IMR-90 (cell line): ENCODE results near the gene SKP1.

ENCODE experiments used
- BHLHE40 ChIP-seq: fragments of 150-350 bp; IDR thresholded peaks from 2 replicates; pipeline ENCODE4 v1.6.1; 2016; ENCODE audit warnings: mild to moderate bottlenecking, low read depth, low read length
- CTCF ChIP-seq: conservative IDR thresholded peaks from 2 replicates; pipeline ENCODE4 v1.5.1; 2012; ENCODE audit warnings: mild to moderate bottlenecking, low read depth, low read length, improper control_type of control experiment
- RCOR1 ChIP-seq: IDR thresholded peaks from 2 replicates; pipeline ENCODE4 v1.6.1; 2012; ENCODE audit warnings: mild to moderate bottlenecking, low read length, improper control_type of control experiment; ENCODE audit not compliant: insufficient replicate concordance

GRCh38 chr5:134138416-134139376 lies 38.1 kb downstream of the SKP1 start:
- no peak for TF ChIP-seq CTCF
- no peak for TF ChIP-seq RCOR1
- no peak for TF ChIP-seq BHLHE40
